MM.1S (cell line): ENCODE measurements around the gene ACAP2.

ENCODE experiments used
- DNase-seq: peaks from one replicate; pipeline ENCODE4 v3.0.0-alpha.2; 2015
- H2AFZ ChIP-seq: fragments of 300-600 bp; sonication (generic); 2 replicates; pipeline ENCODE4 v1.6.0; 2016; ENCODE audit warnings: antibody characterized with exemption, low read length
- H3F3A ChIP-seq: fragments of 300-600 bp; sonication (generic); 2 replicates; pipeline ENCODE4 v1.6.1; 2016; ENCODE audit warnings: mild to moderate bottlenecking, antibody characterized with exemption, low read length, moderate library complexity, mixed read lengths; ENCODE audit not compliant: insufficient read depth
- H3K27ac ChIP-seq: fragments of 300-600 bp; sonication (generic); 2 replicates; pipeline ENCODE4 v1.5.1; 2016; ENCODE audit warnings: mild to moderate bottlenecking, low read length
- H3K27me3 ChIP-seq: fragments of 300-600 bp; sonication (generic); replicated peaks from 2 replicates; pipeline ENCODE4 v1.6.0; 2016; ENCODE audit warnings: low read length; ENCODE audit not compliant: insufficient read depth
- H3K36me3 ChIP-seq: fragments of 300-600 bp; sonication (generic); replicated peaks from 2 replicates; pipeline ENCODE4 v1.6.1; 2016; ENCODE audit warnings: mild to moderate bottlenecking, low read length, mixed read lengths; ENCODE audit not compliant: insufficient read depth
- H3K4me1 ChIP-seq: fragments of 300-600 bp; sonication (generic); 2 replicates; pipeline ENCODE4 v1.6.1; 2016; ENCODE audit warnings: low read length, mixed read lengths
- H3K4me2 ChIP-seq: fragments of 300-600 bp; sonication (generic); 2 replicates; pipeline ENCODE4 v1.6.0; 2016; ENCODE audit warnings: low read depth, low read length
- H3K4me3 ChIP-seq: fragments of 300-600 bp; sonication (generic); 2 replicates; pipeline ENCODE4 v1.5.1; 2016; ENCODE audit warnings: low read length, mixed read lengths
- H3K79me2 ChIP-seq: fragments of 300-600 bp; sonication (generic); 2 replicates; pipeline ENCODE4 v1.6.1; 2016; ENCODE audit warnings: mixed run types, low read length, mixed read lengths
- H3K9ac ChIP-seq: fragments of 300-600 bp; sonication (generic); 2 replicates; pipeline ENCODE4 v1.6.1; 2016; ENCODE audit warnings: low read length, mixed read lengths
- H3K9me2 ChIP-seq: fragments of 300-600 bp; sonication (generic); replicated peaks from 2 replicates; pipeline ENCODE4 v1.6.1; 2016; ENCODE audit warnings: mild to moderate bottlenecking, low read length, mixed read lengths; ENCODE audit not compliant: insufficient read depth
- H3K9me3 ChIP-seq: fragments of 300-600 bp; sonication (generic); replicated peaks from 2 replicates; pipeline ENCODE4 v1.6.1; 2016; ENCODE audit warnings: mild to moderate bottlenecking, low read length, mixed read lengths; ENCODE audit not compliant: insufficient read depth
- H4K20me1 ChIP-seq: fragments of 300-600 bp; sonication (generic); 2 replicates; pipeline ENCODE4 v1.6.1; 2016; ENCODE audit warnings: mild to moderate bottlenecking, low read length, moderate library complexity, mixed read lengths; ENCODE audit not compliant: insufficient read depth
- CTCF ChIP-seq: fragments of 300-600 bp; sonication (generic); IDR thresholded peaks from 2 replicates; pipeline ENCODE4 v1.5.1; 2016; ENCODE audit warnings: antibody characterized with exemption, low read length, mixed read lengths
- EZH2 ChIP-seq: fragments of 300-600 bp; sonication (generic); optimal IDR thresholded peaks from 2 replicates; pipeline ENCODE3; 2017; ENCODE audit warnings: low read depth, mild to moderate bottlenecking, antibody characterized with exemption, low read length, mixed read lengths
- EZH2phosphoT487 ChIP-seq: fragments of 300-600 bp; sonication (generic); IDR thresholded peaks from 2 replicates; pipeline ENCODE4 v1.6.1; 2018; ENCODE audit warnings: antibody characterized with exemption, low read length

Gene ACAP2

GRCh38 chr3:195271410-195272243, 171.2 kb downstream of the ACAP2 start:
- Histone ChIP-seq H3K36me3 (no peaks in the 10 kb centered on the region), H3K79me2 (peaks cover 9% of the 10 kb centered on the region), H3K27ac (peak overlapping the region; percentile 21; the same call in 1 of the 2 replicates), H4K20me1 (no peaks in the 10 kb centered on the region), H3K4me1 (peaks cover 12% of the 10 kb centered on the region), H2AFZ (peak overlapping the region; percentile 98), H3K27me3 (no peaks in the 10 kb centered on the region), H3F3A (peaks cover 10% of the 10 kb centered on the region), H3K4me3 (peak overlapping the region; percentile 87), H3K4me2 (peak overlapping the region; percentile 86), H3K9me3 (no peaks in the 10 kb centered on the region), H3K9ac (peak overlapping the region; percentile 54), H3K9me2 (no peaks in the 10 kb centered on the region)
- peak; percentile 99 for TF ChIP-seq CTCF
- no peak for TF ChIP-seq EZH2phosphoT487
- TF ChIP-seq EZH2 = no peak
- DNase-seq = peak; percentile 94

- no peaks in the 10 kb centered on the region for H3K9me2 ChIP-seq
- H3K27ac ChIP-seq = peak within 1 kb of the TSS; percentile 43; the same call in 1 of the 2 replicates
- H3K36me3 ChIP-seq = no peaks in the 10 kb centered on the region
- peak within 1 kb of the TSS; percentile 87 for H3K4me3 ChIP-seq
- H3K9me3 ChIP-seq = no peaks in the 10 kb centered on the region
- TF ChIP-seq EZH2 (no peak), CTCF (peak; percentile 60)
- no peaks in the 10 kb centered on the region for H3K27me3 ChIP-seq
- H4K20me1 ChIP-seq = no peaks in the 10 kb centered on the region
- peaks cover 12% of the 10 kb centered on the region for H3K4me1 ChIP-seq
- peak within 1 kb of the TSS; percentile 99 for H3K4me2 ChIP-seq
- H3K9ac ChIP-seq = peak within 1 kb of the TSS; percentile 54
- peak within 1 kb of the TSS; percentile 98 for H2AFZ ChIP-seq
- peaks cover 9% of the 10 kb centered on the region for H3K79me2 ChIP-seq
- peaks cover 10% of the 10 kb centered on the region for H3F3A ChIP-seq
- DNase-seq = peak; percentile 92
Measured at GRCh38 chr3:195270817-195271409, 171.9 kb downstream of the ACAP2 start, which contains the start of gene XXYLT1. Gene XXYLT1, minus strand, starts transcription at chr3:195271159. Its CDS starts 101 bp downstream, at chr3:195271058.

GRCh38 chr3:195270079-195270816, 172.6 kb downstream of the ACAP2 start:
- H4K20me1 ChIP-seq = no peaks in the 10 kb centered on the region
- peaks cover 10% of the 10 kb centered on the region for H3F3A ChIP-seq
- peak; percentile 47 for DNase-seq
- peak overlapping the region; percentile 54 for H3K9ac ChIP-seq
- no peaks in the 10 kb centered on the region for H3K36me3 ChIP-seq
- H3K4me2 ChIP-seq = peak overlapping the region; percentile 99
- H3K4me1 ChIP-seq = peaks cover 12% of the 10 kb centered on the region
- H3K79me2 ChIP-seq = peaks cover 9% of the 10 kb centered on the region
- no peak overlapping the region for H3K27ac ChIP-seq
- H3K9me2 ChIP-seq = no peaks in the 10 kb centered on the region
- H3K27me3 ChIP-seq = no peaks in the 10 kb centered on the region
- H2AFZ ChIP-seq = peak overlapping the region; percentile 89
- H3K4me3 ChIP-seq = peak overlapping the region; percentile 87
- no peaks in the 10 kb centered on the region for H3K9me3 ChIP-seq
- no peak for TF ChIP-seq EZH2
- TF ChIP-seq CTCF = no peak; the same call in 1 of the 2 replicates
